SKM-1 treated with dmso at 0.1 percent for 144 hours (cell line): Measurements from ENCODE around the gene HNRNPA1.
"Not testable (repeated sequence)": the region's sequence is repeated elsewhere in the genome, so short reads cannot be mapped to it uniquely, and the experiment has no call there.

Source experiments
- DNase-seq: peaks from one replicate; lab custom pipeline; 2025; ENCODE audit not compliant: unreplicated experiment; lab: John Stamatoyannopoulos, UW

The HNRNPA1 gene

GRCh38 chr12:54296393-54297099, 16.0 kb downstream of the HNRNPA1 start:
- DNase-seq: no peak

DNA sequence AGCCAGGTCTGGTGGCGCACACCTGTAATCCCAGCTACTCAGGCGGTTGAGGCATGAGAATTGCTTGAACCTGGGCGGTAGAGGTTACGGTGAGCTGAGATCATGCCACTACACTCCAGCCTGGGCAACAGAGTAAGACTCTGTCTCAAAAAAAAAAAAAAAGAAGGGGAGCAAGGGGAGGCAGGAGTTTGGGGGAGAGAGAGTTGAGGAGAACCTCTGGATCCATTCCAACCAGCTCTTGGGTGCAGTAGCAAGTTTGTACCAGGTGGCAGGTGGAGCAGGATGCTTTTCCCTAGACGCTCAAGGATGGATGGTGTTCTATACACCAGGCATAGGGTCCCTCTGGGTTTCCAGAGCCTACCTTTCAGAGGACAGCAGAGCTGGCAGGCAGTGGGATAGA, 18.4 kb downstream of the HNRNPA1 start:
- DNase-seq: no peak

DNA sequence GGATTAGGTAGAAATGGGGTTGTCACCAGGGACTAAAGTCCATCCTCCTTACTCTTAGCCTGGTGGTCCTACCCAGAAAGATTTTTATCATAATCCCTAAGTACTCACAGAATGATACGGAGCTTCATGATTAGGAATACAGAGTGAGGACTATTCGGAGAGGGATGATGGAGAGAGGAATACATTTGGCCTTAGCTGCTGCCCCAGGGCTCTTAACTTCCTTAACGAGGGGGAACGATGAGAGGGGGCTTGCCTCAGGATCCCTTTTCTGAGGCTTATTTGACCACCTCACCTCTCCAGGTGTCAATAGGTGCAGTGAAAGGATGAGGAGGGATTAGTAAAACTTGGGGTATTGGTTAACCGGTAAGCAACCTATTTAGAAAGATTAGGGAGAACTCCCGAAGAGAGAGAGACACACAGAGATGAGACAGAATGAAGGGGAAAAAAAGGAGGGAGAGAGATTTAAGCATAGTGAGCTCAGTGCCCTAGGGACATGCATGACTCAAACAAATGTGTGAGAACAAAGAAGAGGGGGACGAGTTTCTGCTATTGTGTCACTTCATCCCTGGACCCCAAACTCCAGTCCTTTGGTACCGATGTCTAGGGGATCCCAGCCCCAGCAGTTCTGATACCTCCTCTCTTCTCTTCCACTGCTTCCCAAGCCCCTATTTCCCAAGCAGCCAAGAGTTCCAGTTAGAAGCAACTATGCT, 19.1 kb downstream of the HNRNPA1 start:
- DNase-seq: no peak

DNA sequence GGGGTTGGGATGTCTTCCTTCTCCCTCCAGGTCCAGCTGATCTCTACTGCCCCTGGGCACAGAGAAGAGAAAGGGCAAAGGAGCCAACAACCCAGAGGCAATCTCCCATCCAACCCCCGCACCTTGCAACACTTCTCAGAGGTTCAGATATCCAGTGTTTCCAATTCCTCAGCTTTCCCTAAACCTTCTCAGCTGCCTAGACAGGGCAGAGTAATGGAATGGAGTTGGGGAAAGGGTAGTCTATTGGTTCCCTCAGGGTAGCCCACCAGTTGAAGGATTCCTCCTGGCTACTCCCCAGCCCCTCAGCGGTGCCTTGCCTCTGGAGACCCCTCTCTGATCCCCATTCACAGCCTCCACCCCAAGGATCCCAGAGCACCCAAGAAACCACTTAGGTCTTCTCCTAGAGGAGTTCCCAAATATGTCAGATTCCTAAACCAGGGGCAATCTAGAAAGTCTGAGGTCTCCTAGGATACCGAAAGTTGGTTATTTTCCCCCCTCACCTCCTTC, 19.8 kb downstream of the HNRNPA1 start:
- DNase-seq: no peak

- DNase-seq: peak; percentile 57
Observed at GRCh38 chr12:54300732-54301427, 20.4 kb downstream of the HNRNPA1 start, which contains the start of gene NFE2. TSS of gene NFE2 (minus strand) at chr12:54301015. CDS start at chr12:54295248, 5,767 bp downstream.

DNA sequence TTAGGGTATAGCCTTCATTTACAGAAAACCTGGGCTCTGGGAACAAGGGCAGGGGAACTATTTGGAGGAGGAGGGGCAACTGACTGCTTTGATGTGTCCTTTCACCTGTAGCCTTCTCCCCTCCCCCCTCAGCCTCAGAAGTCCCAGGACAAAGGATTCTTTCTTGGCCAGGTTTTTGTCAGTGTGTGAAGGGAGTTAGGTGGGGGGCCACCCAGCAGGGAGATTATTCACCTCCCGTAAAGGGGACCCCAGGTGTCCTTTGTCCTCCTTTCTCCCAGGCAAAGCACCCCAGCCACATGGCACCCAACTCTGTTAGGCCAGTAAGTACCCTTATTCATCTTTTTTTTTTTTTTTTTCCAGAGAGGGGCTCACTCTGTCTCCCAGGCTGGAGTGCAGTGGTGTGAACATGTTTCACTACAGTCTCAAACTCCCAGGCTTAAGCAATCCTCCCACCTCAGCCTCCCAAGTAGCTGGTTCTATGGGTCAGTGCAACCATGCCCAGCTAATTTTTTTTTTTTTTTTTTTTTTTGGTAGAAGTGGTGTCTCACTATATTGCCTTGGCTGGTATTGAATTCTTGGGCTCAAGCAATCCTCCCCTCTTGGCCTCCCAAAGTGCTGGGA, 21.0 kb downstream of the HNRNPA1 start:
- no peak for DNase-seq

GRCh38 chr12:54303640-54304039, 23.1 kb downstream of the HNRNPA1 start:
- no peak for DNase-seq

DNA sequence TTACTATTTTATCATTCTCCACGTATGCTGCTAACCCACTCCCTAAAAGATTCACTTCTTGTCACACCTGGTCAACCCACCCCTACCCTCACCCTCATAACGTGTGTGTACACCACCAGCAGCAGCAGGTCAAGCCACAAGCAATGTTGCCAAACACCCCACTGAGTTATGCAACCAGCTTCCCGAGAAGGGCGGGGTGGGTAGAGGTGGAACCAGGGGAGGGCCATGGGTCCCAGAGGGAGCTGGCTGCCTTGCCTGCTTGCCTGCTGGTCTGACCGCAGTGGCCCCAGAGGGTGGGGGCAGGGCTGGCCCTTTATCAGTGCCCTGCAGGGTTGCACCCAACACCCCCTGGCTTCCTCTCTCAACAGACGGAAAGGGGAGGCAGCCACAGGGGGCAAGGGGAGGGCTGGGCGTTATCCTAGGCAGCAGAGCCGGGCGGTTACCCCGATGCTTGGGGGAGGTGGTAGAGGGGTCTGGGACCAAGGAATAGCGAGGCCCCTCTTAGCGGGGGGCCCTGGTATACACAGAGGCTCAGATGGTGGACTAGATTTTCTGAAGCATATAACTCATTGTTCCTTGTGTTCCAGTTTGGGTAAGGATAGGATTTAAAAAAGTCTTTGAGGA, 23.8 kb downstream of the HNRNPA1 start:
- peak; percentile 82 for DNase-seq

- peak; percentile 78 for DNase-seq
Observed at GRCh38 chr12:54306925-54307741, 26.6 kb downstream of the HNRNPA1 start.

DNA sequence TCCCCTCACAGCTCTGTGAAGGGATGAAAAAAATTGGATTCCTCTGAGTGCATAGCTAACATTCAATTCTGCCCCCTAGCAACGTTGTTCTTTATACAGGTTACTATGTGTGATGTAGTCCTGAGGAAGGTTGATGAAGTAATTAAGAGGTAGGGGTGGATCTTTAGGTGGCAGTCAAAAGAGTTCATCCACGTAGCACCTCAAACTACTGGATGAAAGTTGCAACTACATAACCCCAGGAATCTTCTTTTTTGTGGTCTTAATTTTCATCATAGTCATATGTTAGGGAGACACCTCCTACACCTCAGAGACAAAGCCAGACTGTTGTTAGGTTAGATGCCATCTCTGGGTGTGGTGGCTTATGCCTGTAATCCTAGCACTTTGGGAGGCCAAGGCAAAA, 30.5 kb downstream of the HNRNPA1 start:
- no peak for DNase-seq

DNA sequence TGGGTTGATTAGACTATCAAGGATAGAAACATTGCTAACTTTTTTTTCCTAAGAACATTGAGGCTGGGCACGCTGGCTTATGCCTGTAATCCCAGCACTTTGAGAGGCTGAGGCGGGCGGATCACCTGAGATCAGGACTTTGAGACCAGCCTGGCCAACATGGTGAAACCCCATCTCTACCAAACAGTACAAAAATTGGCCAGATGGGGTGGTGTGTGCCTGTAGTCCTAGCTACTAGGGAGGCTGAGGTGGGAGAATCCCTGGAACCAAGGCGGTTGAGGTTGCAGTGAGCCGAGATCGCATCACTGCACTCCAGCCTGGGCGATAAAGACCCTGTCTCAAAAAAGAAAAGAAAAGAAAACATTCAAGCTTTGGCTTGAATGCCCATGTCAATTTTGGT, 31.8 kb downstream of the HNRNPA1 start:
- not testable (repeated sequence) for DNase-seq

DNA sequence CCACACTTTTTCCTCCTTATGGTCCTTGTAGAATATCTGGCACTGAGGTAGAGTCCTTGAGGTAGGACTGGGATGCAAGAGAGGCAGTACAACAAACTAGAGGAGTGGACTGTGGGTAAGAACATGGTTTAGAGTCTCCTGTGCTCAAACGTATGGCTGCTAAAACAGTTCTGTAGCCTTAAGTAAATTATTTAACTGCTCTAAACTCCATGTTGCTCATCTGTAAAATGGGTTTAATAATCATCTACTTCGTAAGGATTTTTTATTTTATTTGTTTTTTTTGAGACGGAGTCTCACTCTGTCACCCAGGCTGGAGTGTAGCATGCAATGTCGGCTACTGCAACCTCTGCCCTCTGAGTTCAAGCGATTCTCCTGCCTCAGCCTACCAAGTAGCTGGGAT, 40.8 kb downstream of the HNRNPA1 start:
- no peak for DNase-seq

DNA sequence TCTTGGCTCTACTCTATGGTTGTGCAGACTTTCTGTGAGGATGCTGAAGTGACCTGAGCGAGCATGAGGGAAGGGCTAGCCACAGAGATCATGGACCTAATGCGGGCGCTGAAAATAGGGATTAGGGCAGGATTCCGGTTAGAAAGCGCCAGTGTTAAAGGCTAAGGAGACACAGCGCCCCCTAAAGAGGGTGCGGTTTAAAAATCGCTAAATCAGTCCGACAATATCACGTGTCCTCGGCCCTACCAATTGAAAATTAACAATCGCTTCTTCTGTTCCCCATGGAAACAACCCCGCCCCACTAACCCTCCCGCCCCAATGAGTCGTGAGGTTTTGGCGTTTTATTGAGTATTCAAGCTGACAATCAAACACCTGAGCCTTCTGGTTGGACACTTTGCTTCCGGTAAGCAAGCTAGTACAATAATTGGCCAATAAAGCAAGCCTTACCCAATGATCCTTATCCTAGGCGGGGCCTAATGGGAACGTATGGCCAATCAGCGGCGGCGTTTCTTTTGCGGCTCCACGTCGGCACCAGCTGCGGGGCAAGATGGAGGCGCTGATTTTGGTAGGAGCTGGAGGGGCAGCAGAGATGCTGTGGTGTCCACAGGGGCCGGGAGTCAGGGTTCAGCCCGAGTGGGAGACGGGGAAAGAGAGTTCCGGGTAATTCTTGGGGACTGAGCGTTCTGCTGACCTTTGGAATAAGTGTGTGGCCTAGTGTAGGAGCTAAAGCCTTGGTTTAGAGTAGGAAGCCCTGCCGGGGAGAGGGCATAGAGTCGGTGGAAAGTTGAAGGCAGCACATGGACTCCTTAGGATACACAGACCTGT, 44.3 kb downstream of the HNRNPA1 start, which contains the start of gene COPZ1:
Gene COPZ1, plus strand, starts transcription at position 515 of the 825 bp plus-strand sequence. Its CDS starts 33 bp downstream, at position 548.
- peak; percentile 99 for DNase-seq

GRCh38 chr12:54325442-54326109, 45.0 kb downstream of the HNRNPA1 start:
- not testable (repeated sequence) for DNase-seq

- no peak for DNase-seq
Observed at GRCh38 chr12:54328595-54329337, 48.2 kb downstream of the HNRNPA1 start.

DNA sequence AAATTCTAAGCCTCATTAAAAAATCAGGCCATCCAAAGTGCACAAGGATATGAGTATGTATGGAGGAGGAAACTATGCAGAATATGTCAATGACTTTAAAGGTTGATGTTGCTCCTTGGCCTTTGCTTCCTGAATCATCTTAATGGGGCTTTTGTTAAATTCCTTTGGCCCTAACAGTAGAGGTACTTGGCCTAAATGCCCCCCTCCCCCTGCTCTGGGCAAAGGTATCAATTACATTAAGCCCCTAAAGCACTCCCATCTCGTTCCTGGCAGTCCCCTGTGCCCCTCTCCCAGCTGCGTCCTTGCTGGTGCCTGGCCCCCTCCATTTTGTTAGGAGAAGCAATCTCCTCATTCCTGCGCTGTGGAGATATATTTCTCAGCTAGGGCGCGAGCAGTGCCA, 49.2 kb downstream of the HNRNPA1 start:
- DNase-seq: no peak

DNA sequence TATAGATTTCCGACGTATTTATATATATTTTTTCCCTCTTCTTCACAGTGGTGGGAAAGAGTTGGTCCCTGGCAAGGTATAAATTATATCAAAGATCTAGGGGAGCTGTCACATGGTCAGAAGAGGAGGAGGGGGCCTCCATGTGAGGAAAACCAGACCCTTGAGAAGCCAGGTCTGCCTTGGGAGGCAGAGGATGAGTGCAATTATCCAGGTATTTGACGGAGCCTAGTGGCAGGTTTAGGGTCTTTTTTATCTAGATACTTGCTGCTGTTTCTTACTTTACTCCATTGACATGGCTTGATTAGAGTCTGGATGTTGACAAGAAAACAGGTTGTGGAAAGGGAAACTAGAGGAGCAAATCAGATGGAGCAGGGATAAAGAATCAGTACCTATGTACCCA, 49.9 kb downstream of the HNRNPA1 start:
- no peak for DNase-seq

DNA sequence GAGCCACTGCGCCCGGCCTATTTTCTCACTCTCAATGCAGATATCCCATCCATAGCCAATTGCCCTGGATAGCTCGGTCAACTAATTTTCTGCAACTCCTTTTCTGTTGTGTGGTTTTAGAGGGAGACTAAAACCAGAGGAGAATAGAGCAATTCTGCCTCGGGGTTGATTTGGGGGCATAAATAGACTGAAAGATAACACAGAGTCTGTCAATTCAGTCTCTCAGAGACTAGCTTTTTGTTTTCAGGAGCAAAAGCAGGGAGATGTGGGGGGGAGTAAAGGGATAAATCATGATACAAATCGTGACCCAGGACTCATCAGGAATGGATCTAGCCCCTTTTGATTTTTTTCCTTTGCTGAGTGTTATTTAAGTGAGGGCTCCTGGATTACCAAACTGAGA, 50.9 kb downstream of the HNRNPA1 start:
- no peak for DNase-seq
